Measurements from ENCODE around the gene MLLT3.

The MLLT3 gene

GRCh38 chr9:20402273-20402875 lies 219.9 kb downstream of the MLLT3 start:
- TF ChIP-seq POLR2A (IDR thresholded peaks at IDR 0.05; ENCODE audit: low read depth, low read length): no peak
- no peak for FAIRE-seq
- no peak for DNase-seq (ENCODE audit: insufficient read length, low spot score)

DNA sequence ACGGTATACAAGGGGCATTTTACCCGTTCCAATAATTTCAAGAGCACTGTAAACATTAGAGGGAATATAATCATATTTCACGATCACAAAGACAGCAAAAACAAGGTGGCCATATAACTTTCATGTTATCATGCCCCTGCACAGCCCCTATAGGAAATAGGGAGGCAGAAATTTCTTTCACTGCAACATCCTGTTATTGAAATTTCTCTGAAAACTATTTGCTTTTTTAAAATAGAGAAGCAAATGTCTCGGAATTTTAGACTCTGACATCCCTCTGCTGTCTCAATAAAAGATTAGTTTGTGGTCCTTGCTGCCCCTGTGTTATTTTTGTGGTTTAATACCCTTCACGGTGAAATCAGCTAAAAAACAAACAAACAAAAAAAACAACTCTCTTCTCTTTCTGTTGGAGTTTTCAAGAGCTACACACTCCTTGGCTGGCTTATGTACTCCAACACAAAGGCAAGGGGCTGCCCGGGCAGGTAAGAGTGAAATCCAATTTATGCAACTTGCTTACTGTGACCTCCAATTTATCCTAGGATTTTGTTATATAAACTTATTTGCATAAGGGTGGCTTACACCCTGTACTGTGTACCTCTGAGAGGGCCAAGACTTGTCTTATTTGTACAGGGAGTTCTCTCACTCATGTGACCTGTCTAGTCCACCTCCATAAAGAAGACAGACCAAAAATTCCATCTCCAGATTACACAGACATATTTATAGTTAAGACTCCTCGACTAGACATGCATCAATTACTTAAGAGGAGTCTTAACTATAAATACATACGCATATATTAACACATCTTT lies 223.6 kb downstream of the MLLT3 start:
- FAIRE-seq (no peak), DNase-seq (ENCODE audit: insufficient read length, low spot score) (no peak)
- no peak for TF ChIP-seq POLR2A (IDR thresholded peaks at IDR 0.05; ENCODE audit: low read depth, low read length)

DNA sequence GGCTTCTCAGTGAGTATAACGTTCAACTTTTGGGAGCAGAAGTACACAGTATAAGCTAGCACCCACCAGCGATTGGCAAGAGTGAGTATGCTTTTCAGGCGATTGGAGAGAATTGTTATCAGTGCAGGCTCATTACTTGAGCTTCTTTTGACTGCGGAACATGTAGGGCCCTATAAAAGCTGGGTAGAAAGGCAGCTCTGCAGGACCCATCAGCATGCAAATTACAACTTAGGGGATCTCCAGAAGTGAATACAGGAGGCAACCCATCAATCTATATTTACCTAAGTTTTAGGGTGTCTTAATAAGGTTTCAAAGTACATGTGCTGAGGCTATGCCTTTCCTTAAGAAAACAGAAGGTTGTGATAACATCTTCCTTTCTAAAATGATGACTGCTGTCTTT lies 225.0 kb downstream of the MLLT3 start:
- no peak for TF ChIP-seq POLR2A (IDR thresholded peaks at IDR 0.05; ENCODE audit: low read depth, low read length)
- no peak for DNase-seq (ENCODE audit: insufficient read length, low spot score)
- FAIRE-seq: no peak

DNA sequence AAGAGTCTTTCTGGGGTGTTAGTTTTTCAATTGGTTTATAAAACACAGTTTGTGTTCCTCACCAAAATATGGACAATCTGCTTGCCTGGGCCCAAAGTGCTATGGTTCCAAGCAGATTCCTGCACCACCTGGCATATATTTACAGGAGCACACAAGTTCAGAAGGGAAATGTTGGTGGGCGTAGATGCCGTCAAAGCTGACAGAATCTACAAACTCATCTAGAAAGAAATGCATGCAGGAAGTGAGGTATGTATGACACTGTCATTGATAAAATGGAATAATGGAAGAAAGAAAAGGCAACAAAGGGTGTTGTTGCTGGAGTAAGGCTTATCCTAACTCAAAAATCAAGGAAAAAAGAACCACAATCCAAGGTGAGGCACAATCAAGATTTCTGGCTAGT lies 225.8 kb downstream of the MLLT3 start:
- TF ChIP-seq POLR2A (IDR thresholded peaks at IDR 0.05; ENCODE audit: low read depth, low read length): no peak
- DNase-seq (ENCODE audit: insufficient read length, low spot score) (no peak), FAIRE-seq (no peak)

DNA sequence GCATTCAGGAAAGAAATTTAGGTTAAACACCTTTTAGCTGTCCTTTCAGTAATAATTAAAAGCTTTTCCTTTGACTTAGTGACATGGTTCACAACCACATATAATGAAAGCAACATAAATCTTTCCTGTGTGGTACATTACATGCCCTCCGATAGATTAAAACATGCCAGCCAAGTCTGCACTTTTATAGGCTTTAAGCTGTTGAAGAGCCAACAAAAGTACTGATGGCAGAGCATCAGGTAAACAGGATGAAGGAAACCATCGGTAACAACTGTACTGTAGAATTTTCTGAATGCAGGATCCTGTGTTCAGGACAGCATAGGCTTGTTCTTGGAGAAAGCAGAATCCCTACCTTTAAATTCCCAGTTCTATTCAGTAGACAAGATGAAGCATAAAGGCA lies 226.6 kb downstream of the MLLT3 start:
- DNase-seq (ENCODE audit: insufficient read length, low spot score): no peak
- no peak for TF ChIP-seq POLR2A (IDR thresholded peaks at IDR 0.05; ENCODE audit: low read depth, low read length)
- FAIRE-seq: no peak

GRCh38 chr9:20394969-20395368 lies 227.3 kb downstream of the MLLT3 start:
- DNase-seq (ENCODE audit: insufficient read length, low spot score): no peak

GRCh38 chr9:20391208-20391607 lies 231.1 kb downstream of the MLLT3 start:
- no peak for TF ChIP-seq POLR2A (IDR thresholded peaks at IDR 0.05; ENCODE audit: low read depth, low read length)
- DNase-seq (ENCODE audit: insufficient read length, low spot score) (no peak), FAIRE-seq (no peak)

More at GRCh38 chr9:20394969-20395368, 227.3 kb downstream of the MLLT3 start:
- FAIRE-seq: no peak
- no peak for TF ChIP-seq POLR2A (IDR thresholded peaks at IDR 0.05; ENCODE audit: low read depth, low read length)

DNA sequence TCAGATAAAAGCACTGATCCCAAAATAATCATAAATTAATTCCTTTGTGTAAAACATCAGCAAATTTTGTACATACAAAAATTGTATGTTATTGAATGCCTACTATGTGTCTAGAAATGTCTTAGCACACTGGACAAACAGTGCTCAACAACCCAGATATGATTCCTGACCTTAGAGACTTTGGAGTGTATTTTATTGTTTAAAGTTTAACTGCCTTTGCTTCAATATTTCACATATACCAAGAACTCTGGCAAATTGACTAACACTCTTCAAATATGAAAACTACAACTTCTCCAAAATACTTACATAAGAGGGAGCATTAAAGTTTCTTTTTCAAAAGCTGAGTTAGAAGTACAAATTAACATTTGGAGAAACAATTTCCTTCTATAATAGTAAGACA lies 231.9 kb downstream of the MLLT3 start:
- FAIRE-seq (no peak), DNase-seq (ENCODE audit: insufficient read length, low spot score) (no peak)
- no peak for TF ChIP-seq POLR2A (IDR thresholded peaks at IDR 0.05; ENCODE audit: low read depth, low read length)

DNA sequence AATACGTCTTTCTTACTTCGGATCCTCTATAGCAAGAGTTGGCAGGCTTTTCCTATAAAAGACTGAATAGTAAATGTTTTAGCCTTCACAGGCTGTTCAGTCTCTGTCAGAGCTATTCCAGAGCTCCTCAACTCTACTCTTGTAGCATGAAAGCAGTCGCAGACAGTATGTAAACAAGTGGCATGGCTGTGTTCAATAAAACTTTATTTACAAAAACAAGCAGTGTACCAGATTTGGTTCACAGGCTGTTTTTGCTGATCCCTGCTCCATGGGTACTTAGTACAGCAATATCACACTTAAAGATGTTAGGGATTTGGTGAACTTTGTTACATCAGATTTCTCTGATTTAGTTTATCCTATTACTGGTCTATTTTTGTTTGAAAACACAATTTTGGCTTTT lies 235.2 kb downstream of the MLLT3 start:
- TF ChIP-seq POLR2A (IDR thresholded peaks at IDR 0.05; ENCODE audit: low read depth, low read length): no peak
- DNase-seq (ENCODE audit: insufficient read length, low spot score): no peak
- FAIRE-seq: no peak

DNA sequence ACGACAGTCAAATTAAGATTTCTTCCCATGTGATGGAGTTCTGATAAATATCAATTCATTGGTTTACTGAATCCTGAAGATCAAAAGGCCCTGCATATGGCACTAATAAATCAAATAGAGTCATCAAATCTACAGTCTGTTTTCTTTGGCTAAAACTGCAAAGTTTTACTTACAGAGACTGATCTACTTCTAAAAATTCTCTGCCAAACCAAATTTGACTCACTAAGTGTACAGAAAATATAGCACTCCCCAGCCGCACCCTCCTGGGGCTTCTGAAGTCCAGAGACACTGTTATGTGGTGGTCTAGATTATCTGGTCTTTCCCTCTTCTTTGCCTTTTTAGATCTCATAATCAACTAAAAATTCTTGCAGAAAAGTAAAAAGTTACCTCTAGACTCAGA lies 237.7 kb downstream of the MLLT3 start:
- TF ChIP-seq POLR2A (IDR thresholded peaks at IDR 0.05; ENCODE audit: low read depth, low read length): no peak
- no peak for DNase-seq (ENCODE audit: insufficient read length, low spot score)
- no peak for FAIRE-seq

GRCh38 chr9:20382460-20383071 lies 239.7 kb downstream of the MLLT3 start:
- FAIRE-seq (peak; percentile 33), DNase-seq (ENCODE audit: insufficient read length, low spot score) (no peak)

GRCh38 chr9:20380546-20380945 lies 241.8 kb downstream of the MLLT3 start:
- FAIRE-seq (no peak), DNase-seq (ENCODE audit: insufficient read length, low spot score) (no peak)
- TF ChIP-seq POLR2A (IDR thresholded peaks at IDR 0.05; ENCODE audit: low read depth, low read length): no peak

More at GRCh38 chr9:20382460-20383071, 239.7 kb downstream of the MLLT3 start:
- no peak for TF ChIP-seq POLR2A (IDR thresholded peaks at IDR 0.05; ENCODE audit: low read depth, low read length)

- DNase-seq (ENCODE audit: insufficient read length, low spot score): no peak
- no peak for TF ChIP-seq POLR2A (IDR thresholded peaks at IDR 0.05; ENCODE audit: low read depth, low read length)
- FAIRE-seq: no peak
These were observed 242.5 kb downstream of the MLLT3 start for GRCh38 chr9:20379804-20380225.

DNA sequence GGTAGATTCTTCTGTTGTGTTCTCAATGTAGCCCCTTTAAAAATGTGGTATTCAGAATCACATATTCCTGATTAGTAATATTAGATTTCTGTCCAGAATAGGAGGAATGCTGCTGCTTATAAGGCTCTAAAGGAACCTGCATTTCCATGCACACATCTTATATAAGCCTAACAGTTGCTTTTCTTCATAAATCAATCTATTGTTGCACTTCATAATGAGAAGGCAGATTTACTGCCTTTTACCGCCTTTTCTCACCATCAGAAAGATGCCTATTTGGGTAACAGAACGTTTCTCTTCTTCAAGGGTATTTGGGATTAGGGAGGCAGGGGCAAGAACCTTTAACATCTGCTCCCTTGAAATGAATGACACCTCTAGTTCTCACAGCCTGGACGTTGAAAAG lies 243.4 kb downstream of the MLLT3 start:
- no peak for DNase-seq (ENCODE audit: insufficient read length, low spot score)
- no peak for FAIRE-seq
- no peak for TF ChIP-seq POLR2A (IDR thresholded peaks at IDR 0.05; ENCODE audit: low read depth, low read length)

GRCh38 chr9:20377790-20378189 lies 244.5 kb downstream of the MLLT3 start:
- TF ChIP-seq POLR2A (IDR thresholded peaks at IDR 0.05; ENCODE audit: low read depth, low read length): no peak
- no peak for DNase-seq (ENCODE audit: insufficient read length, low spot score)
- FAIRE-seq: no peak

Measured in H54 (cell line).